Articular chondrocyte of knee joint (primary cell): ENCODE results near the gene WTAP. TPM values are rescaled to one million over a fixed set of nuclear protein-coding genes. Genes with fewer than 3 reads are reported as not detected.

Experiments used
- small RNA-seq: library from RNA; depleted of rRNA; stranded (forward); fragments of <200 nt; gene quantifications from one replicate; pipeline ENCODE3, GENCODE V24; 2012
- total RNA-seq: library from RNA; depleted of rRNA; stranded (reverse); fragments of >200 nt; gene quantifications from 2 replicates; pipeline ENCODE4 v1.2.3, GENCODE V29; 2012

WTAP gene
- 156 and 188 TPM in 2 replicates for total RNA-seq

DNA sequence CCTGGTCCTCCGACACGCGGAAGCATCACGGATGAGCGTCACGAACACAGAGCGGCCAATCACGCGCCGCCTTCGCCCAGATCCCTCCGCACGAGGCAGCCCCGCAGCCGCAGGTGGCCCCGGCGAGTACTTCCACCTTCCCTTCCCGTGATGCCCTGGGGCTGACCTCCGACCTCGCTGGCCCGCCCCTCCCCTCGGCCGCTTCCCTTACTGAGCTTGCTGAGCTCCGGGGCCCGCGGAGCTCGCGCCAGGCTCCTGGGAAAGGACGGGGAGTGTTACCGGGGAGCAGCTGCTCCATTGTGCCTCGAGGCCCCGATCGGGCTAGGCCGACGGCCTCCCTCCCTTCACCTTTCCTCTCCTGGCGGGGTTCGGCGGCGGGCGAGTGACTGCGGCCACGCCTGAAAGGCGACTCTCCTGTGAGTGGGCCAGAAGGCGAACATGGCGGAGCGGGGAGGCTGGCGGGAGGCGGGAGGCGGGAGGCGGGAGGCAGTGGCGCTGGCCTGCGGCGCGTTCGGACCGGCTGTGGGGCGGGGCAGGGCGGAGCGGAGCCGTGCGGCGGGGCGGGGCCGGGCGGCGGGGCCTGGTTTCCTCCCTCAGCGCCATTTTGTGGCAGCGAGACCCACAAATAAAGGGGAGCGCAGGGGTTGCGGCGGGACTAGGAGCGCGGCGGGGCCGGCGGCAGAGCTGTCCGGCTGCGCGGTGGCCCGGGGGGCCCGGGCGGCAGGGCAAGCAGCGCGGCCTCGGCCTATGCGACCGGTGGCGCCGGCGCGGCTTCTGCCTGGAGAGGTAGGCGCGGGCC lies at the start of gene WTAP:
WTAP (plus strand) TSS at position 589 of the 799 bp plus-strand sequence. CDS start 8,760 bp downstream, outside the sequence.

DNA sequence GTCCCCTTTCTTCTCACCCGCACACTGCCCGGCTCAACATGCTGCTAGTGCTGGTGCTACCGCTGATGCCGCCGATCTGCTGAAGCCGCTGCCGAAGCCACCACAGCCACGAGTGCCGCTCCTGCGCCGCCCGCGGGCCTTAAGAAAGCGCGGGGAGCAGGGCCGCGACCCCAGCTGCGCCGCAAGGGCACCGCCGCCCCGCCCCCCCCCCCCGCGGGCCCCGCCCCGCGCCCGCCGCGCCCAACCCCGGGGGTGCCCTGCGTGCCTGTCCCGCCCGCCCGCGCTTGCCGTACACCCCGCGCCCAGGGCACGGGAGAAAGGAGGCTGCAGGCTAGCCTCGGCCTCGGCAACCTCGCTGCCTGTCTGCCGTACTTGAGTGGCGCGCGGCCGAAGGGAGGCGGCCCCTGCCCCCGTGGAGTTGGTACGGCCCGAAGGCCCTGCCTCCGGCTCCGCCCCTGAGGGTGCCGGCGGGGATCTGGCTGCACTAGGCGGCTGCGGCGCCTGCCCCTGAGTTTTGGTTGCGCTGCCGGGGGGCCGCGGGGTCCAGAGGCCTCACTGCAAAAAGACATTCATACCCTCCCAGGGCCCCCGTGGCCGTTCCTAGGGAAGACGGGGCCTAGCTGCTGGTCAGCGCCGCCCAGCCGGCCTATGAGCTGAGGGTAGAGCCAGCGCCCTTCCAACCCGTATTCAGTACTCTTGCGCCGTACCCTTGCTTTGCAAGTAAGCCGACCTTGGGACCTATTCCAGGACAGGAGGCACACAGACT lies 34.0 kb upstream of the WTAP start, which contains the start of gene SOD2:
SOD2 (minus strand) TSS at position 114 of the 766 bp plus-strand sequence; CDS start at position 40, 74 bp downstream.

DNA sequence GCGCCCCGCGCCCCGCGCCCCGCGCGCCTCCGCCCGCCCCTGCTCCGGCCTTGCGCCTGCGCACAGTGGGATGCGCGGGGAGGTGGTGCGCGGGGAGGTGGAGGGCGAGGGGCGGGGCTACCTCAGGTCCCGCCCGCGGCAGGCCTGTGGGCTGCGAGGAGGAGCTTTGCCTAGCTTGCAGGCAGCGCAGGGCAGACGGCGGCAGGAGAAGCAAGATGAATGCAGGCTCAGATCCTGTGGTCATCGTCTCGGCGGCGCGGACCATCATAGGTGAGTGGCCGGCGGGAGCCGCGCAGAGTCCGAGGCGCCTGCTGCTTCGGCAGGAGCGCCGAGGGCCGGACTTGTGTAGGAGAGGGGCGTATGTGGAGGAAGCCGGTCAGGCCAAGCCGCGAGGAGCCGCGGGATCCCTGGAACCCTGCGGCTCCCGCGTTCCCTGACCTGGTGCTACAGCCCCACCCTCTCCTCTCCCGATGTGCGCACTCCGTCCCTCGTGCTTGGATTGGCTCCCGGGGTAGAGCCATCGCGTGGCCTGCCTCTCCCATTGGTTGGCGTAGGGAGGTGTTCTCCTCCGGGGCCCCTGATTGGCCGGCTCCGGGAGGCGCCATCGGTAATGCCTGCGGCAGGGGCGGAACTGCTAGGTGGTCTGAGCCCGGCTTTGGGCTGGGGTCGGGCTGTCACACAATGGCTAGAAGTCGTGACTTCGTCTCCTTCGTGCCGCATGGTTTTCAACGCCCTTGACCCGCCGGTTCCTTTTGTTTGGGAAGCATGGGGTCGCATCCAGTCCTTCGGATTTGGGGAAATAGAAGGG lies 34.8 kb downstream of the WTAP start, which contains the start of gene ACAT2:
ACAT2 (plus strand) TSS at position 173 of the 808 bp plus-strand sequence; CDS start at position 216, 43 bp downstream.

DNA sequence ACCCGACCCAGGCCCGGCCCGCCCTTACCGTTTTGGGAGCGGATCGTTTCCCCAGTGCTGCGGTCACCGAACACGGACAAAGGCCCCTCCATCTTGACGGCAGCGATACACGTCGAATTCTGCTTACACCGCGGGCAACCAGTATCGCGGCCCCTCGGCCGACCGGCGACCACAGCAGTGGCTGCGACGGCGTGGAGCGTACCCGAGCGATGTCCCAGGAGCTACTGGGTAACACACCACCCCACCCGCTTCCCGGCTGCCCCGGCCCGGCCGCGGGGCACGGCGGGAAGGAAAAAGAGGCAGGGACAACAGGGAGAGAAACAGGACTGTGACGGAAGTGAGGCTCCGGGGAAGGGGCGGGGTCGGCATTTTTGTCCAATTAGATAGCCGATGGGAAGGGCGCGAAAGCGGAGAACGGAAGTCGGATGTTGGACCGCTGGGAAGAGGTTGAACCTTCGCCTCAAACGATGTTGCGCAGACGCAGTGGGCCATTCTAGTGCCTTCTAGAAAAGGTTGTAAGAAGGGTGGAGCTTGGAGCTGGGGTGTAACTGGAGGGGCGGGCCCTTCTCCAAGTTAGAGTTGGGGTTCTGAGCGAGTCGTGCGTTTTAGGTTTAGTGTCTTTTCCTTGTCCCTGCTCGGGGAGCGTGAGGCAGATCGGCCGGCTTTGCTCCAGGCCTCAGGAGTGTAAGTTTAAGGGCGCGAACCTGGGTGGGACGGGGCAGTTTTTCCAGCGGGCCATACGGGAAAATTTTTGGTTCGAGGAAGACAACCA lies 62.3 kb downstream of the WTAP start, which contains the start of gene TCP1:
TCP1 (minus strand) TSS at position 226 of the 772 bp plus-strand sequence; CDS start at position 92, 134 bp downstream.

DNA sequence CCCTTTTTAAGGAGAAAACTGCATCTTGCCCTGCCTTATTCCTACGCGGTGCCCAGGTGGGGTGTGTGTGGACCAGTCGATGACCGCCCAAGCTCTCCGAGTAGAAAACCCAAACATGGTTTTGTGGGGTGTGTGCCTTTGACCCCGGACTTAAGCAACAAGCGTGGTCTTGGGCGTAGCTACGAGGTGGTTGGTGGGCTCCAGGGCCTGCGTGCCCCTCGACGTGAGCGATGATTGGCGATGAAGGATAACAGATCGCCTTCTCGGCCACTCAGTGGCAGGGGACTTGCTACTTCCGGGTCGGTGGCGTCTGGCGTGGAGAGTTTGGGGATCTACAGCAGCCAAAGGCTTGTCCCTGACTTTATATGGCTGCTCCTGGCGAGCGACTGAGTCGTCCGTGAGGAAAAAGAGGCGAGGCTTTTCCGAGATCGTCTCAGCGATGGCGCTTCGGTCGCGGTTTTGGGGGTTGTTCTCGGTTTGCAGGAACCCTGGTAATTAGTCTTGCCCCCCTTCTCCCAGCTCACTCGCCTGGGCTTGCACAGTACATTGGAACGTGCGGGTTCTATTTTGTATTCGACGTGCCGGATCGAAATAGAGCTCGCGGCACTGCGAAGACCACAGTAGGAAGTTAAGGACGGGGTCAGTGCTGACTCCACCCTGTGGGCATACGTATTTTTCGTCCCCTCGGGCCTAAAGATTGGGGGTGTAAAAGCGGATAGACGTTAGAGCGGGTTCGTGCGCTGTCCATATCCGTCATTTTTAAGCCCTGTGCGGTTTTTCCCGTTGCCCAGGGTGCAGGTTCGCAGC lies 63.0 kb downstream of the WTAP start, which contains the start of gene MRPL18:
MRPL18 (plus strand) TSS at position 319 of the 807 bp plus-strand sequence; CDS start at position 440, 121 bp downstream.

DNA sequence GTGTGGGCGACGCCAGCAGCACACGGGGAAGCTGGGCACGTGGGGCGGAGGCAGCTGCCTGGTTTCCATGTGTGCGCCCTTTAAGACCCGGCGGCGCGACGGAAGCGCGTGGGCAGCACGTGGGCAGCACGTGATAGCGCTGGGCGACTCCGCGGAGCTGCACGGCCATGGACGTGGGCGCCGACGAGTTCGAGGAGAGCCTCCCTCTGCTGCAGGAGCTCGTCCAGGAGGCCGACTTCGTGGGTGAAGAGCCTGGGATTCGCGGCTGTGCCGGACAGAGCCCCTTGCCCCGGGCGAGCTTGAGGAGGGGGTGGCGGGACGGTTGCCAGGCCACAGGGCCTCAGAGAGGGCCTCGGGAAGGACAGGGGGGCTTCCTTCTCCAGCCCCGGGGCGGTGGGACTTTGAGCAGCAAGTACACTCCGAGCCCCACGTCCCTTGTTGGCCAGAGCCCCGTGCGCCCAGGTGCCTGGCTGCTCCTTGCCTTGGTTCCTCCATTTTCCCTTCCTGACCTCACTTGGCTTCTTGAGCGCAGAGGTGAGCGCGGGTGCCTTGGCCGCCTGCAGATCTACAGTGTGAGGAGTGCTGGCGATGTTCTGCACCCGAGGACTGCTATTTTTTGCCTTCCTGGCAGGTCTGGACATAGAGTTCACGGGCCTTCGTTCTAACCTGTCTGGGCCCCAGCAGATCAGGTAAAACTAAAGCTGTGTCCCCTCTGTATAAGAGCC lies 73.0 kb downstream of the WTAP start, which contains the start of gene PNLDC1:
PNLDC1 (plus strand) TSS at position 136 of the 725 bp plus-strand sequence; CDS start at position 168, 32 bp downstream.

Small RNA genes lying within 50 kb of the gene (small RNA-seq; reads per million reads assigned to genes)
- not detected for gene RNU4ATAC18P
- gene SNORA20, result 1,010 reads per million, percentile 99 among the genes with 10 or more reads in this experiment
- not detected for gene SNORA29

Other genes with a start within 250 kb of the WTAP start
- 1,036 and 1,064 TPM in 2 replicates for gene SOD2, start 34.3 kb upstream of the WTAP start, total RNA-seq
- 16.3 and 19.7 TPM in 2 replicates for gene ACAT2, start 34.5 kb downstream of the WTAP start, total RNA-seq
- gene TCP1, start 62.1 kb downstream of the WTAP start, total RNA-seq, result 177 and 180 TPM in 2 replicates
- gene MRPL18, start 63.0 kb downstream of the WTAP start, total RNA-seq, result 66.5 and 74.6 TPM in 2 replicates
- gene PNLDC1, start 72.8 kb downstream of the WTAP start, total RNA-seq, result 0.26 and 0.65 TPM in 2 replicates
- gene MAS1, start 163.5 kb downstream of the WTAP start, total RNA-seq, result not detected in 2 replicates
- gene IGF2R, start 241.6 kb downstream of the WTAP start, total RNA-seq, result 119 and 130 TPM in 2 replicates